HL-60/S4 treated with phorbol 12-myristate 13-acetate at 8.2 ng/mL for 4 days and 3 days (cell line): ENCODE measurements around the gene EOLA2.
"Not testable (repeated sequence)": the region's sequence is repeated elsewhere in the genome, so short reads cannot be mapped to it uniquely, and the experiment has no call there.

ENCODE experiments used
- in situ Hi-C: fragments of 300-500 bp; cut with MboI; formaldehyde crosslinking; loops from 2 replicates; pipeline ENCODE4 v1.15.0; 2022; ENCODE audit warnings: low sequenced_read_pairs

EOLA2 gene

DNA sequence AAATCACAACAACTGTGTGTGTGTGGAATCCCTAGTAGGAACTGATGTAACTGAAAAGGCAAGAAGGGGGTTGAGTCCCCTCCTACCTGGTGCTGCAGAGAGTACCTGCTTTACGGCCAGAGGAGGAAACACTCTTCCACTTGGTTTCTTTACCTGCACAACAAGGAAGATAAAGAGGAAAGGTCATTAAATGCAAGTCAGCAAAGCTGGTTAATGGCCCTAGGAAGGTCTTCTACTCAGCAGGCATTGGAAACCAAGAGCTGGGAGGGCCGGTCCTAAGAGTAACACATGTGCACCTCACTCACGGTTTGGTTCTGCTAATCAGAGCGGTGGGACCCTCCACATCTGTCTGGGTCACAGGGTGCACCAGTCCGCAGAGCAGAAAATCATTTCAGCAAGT lies 963 bp downstream of the EOLA2 start:
- in situ Hi-C loops: not testable (repeated sequence)

DNA sequence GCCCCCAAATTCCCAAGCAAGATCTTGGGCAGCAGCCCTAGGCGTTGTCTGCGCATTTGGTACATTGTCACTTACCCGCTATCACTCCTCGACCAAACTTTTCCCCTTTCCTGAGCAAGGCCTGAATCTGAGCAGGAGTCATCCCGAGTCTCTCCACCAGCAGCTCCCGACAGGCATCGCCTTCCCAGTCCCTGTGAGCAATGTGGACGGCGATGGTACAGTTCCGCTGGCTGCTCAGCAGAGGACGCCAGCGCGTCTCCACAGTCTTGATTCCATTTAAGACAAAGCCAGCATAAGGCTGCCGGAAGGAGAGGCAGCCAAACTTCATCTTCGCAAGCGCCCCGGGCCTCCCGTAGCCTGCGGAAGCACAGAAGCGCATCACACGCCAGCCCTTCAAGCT lies 4.7 kb downstream of the EOLA2 start:
- in situ Hi-C loops: not testable (repeated sequence)

DNA sequence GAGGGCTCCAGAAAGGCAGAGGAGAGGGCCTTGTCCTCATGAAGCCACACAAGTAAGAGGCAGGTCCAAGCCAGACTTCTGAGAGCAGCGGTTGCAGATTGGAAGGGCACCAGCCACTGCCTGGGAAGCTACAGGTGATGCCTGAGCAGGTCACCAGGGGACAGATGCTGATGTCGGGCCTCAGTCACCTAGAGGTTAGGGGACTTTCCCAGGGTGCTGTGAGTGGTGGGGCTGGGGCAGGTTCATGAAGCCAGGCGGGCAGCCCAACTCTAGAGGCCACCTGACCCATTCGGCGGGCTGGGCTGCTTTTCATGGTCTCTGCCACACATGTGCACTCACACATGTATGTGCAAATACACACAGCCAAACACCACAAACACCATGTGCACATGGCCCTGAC lies 5.3 kb downstream of the EOLA2 start:
- in situ Hi-C loops: not testable (repeated sequence)

DNA sequence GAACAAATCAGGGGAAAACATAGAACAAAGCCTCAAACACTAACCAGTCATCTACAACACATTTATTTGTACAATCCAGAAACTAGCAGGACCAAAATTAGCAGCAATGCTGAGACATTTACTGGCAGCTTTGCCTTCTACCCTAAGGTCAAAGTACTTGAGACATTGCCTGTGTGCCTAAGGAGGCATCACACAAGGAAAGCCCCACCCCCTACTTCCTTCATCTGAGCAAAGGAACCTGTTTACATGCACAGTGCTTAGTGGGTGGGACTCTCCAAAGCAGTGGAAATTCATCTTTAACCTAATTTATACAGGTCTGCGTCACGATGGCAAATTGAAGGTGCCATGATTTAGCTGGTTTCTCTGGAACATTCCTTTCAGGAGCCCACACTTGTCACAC lies 6.1 kb downstream of the EOLA2 start:
- in situ Hi-C loops: not testable (repeated sequence)

DNA sequence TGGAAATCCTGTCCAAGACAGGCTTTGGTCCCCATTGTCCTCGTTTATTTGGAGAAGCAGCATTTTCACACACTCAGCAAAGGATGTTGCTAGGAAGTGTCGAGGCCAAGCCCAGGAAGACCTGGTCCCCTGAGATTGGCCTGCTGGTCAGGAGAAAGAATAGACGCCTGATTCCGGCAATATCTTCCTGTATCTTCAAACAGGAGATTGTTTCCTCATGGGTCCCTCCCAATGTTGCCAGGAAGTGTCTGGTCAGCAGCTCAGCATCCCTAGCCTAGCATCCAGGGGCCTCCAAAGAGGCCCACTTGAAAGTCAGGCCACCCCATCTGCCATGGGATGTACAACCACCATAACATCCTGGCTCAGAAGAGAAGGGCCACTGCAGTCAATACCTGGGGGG lies 6.9 kb downstream of the EOLA2 start:
- in situ Hi-C loops: not testable (repeated sequence)

DNA sequence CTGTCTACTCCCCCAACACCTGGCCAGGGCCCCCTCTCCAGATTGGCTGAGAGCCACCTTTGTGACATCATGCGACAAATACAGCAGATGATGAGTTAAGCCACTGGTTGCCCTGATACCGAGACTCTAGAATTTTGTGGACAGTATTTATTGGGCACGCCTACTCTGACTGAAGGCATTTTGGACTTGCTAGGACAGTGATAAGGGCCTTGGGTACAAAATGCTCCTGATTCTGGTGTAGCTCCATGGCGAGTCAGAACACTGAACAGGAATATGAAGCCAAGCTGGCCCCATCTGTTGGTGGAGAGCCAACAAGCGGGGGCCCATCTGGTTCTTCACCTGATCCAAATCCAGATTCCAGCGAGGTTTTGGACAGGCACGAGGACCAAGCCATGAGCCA lies 8.9 kb downstream of the EOLA2 start, which contains the start of gene HSFX4:
HSFX4 (plus strand) TSS at position 174 of the 400 bp plus-strand sequence; CDS start at position 246, 72 bp downstream.
- in situ Hi-C loops: not testable (repeated sequence)

DNA sequence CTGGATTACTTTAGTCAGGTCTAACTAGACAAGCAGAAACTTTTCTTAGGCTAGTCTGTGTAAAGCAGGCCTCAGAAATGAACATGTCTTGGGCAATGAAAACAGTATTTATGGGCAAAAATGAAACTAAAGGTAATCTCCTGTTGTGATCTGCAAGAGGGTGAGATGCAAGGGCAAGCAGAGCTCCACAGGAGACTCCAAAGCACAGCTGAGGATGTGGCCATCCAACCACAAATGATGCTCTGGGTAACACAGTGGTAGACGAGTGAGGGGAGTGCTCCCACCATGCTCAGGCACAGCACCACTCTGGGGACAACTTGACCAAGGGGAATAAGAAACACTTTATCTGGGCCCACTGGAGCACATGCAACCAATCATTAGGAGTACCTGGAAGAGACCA lies 9.7 kb downstream of the EOLA2 start:
- in situ Hi-C loops: not testable (repeated sequence)

DNA sequence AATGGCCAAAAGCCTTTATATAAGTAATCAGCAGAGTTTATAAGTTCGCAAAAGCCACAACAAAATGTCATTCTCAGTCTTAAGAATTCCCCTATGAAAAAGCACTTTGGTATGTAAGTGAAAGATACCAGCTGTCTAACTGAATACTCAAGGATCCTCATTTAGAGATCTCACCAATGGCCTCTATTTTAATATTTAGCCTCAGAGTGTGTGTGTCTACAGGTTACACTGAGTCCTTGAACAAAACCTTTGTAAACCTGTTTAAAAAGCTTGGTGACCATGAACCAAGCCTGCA lies 10.4 kb downstream of the EOLA2 start:
- in situ Hi-C loops: not testable (repeated sequence)

DNA sequence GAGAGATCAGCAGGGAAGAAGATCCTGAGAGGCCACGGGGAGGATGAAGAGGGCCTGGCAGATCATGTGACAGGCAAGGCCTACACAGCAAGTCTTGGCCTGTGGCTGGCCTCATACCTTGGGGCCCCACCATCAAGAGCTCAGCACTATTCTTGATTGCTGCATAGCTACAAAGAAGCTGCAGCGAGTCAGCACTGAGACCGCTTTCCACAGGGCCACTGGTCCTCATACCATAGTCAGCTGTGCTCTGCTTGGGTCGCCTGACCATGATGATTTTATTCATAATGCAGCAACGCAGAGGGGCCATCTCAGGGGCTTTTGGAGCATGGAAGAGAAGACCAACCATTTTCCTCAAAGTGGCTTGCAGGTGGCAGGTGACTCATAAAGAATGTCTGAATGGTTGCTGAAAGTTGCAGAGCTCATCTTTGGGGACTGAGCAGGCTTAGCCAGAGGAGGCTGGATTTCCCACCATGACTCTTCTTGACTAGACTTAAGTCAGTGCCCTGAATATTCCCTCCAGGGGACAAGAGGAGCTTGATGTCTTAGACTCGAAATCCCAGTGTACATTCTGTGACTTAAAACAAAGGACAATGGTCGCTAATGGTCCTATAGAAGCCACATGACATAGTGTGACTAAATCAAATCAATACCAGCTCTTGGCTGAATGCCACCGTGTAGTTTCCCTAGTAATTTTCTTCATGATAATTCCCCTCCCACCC lies 10.9 kb downstream of the EOLA2 start:
- in situ Hi-C loops: not testable (repeated sequence)

DNA sequence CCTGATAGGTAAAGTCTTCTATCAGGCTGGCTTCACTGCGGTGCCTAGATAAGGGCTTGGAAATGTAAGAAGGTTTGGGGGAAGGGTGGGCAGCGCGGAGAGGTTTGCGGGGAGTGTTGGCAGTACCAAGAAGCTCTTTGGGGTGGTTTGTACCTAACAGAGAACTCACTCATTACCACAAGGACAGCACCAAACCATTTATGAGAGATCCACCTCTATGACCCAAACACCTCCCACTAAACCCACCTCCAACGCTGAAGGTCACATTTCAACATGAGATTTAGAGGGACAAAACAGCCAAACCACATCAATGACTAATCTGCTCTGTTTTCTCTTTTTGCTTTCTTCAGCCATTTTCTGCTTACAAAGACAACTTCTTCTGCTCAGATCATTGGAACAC lies 13.9 kb downstream of the EOLA2 start:
- in situ Hi-C loops: not testable (repeated sequence)

DNA sequence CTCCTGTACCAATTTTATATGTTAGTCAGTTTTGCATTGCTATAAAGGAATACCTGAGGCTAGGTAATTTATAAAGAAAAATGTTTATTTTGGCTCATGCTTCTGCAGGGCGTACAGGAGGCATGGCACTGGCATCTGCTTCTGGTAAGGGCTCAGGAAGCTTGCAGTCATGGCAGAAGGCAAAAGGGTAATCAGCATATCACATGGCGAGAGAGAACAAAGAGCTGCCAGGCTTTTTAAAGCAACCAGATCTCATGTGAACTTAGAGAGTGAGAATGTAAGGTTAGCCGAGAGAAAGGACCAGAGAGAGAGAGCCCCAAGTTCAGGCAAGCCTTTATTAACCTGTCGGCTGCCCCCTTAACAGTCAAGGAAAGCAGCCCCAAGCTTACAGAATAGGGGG lies 14.5 kb downstream of the EOLA2 start:
- in situ Hi-C loops: not testable (repeated sequence)

DNA sequence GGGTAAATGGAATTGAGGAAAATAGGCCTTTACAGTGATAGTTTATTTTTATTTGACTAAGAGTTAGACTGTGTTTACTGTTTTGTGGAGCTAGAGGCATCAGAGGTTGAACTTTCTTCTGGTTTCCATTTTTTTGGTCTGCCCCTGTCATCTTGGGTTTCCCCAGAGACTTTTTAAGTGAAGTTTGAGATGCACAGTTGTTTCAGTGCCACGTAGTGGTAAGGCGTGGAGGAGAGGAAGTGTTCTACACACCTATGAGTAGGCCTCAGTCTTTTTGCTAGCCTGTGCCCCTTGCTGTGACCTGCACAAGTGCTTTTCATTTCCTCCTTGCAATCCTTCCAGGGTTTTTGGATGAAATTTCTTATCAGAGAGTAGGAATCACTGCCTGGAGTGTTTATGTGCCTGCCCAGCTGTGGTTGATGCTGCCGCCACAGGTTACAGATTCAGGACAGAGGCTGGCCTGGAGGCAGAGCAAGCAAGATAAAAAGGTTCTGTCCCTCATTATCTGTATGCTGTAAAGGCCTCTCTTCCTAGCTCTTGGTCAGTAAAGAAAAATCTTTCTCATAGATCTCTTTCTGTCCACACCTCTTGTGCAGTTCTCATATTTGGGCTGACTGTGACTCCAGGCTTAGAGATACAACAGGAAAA lies 21.4 kb downstream of the EOLA2 start:
- in situ Hi-C loops: no loop called here

DNA sequence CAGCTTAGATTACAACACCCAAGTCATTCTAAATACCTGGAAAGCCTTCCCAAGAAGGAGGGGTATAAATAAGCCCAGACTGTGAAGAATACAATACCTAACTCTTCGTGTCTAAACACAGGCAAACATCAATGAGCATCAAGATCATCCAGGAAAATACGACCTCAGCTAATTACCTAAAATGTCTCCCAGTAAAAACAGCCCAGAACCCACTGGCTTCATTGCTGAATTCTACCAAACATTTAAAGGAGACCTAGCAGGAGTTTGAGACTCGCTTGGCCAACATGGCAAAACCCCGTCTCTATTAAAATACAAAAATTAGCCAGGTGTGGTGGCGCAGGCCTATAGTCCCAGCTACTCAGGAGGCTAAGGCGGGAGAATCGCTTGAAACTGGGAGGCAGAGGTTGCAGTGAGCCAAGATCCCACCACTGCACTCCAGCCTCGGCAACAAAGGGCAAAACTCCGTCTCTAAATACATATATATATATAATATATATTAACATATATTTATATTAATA lies 28.1 kb downstream of the EOLA2 start:
- in situ Hi-C loops: no loop called here

DNA sequence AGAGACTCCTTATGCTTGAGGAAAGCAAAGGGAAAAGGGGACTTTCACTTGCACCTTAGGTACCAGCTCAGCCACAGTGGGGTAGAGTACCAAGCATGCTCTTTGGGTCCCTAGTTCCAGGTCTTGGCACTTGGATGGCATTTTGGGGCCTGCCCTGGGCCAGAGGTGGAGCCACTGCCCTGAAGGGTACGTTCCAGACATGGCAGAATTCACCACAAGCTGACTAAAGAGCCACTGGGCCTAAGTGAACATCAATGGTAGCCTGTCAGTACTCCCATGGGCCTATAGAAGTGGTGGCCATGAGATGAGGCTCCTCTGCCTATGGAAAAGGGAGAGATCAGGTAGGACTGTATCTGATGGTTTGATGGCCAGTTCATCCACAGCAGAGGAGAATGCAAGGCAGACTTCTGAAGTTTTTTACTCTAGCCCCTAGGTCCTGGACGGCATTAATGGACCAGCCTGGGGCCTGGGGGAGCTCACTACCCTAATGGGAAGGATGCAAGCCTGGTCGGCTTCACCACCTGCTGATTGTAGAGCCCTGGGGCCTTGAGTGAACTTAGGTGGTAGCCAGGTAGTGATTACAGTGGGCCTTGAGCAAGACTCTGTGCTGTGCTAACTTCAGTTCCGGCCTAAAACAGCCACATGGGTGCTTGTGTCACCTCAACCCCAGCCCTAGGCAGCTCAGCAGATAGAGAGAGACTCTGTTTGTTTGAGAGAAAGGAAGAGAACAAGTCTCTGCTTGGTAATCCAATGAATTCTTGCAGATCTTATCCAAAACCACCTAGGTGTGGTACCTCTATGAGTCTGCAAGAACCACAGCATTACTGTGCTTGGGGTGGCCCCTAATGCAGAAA lies 28.7 kb downstream of the EOLA2 start:
- in situ Hi-C loops: no loop called here

DNA sequence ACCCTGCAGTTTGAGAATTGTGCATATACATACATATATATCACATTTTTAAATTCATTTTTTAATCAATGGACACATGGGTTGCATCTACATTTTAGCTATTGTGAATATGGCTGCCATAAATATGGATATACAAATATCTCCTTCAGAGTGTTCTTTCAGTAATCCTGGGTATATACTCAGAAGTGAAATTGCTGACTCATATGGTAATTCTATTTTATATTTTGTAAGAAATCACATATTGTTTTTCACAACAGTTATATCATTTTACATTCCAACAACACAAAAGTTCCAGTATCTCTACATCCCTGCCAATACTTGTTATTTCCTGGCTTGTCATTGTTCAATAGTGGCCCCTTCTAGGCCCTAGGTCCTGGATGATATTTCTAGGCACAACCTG lies 29.6 kb downstream of the EOLA2 start:
- in situ Hi-C loops: no loop called here

DNA sequence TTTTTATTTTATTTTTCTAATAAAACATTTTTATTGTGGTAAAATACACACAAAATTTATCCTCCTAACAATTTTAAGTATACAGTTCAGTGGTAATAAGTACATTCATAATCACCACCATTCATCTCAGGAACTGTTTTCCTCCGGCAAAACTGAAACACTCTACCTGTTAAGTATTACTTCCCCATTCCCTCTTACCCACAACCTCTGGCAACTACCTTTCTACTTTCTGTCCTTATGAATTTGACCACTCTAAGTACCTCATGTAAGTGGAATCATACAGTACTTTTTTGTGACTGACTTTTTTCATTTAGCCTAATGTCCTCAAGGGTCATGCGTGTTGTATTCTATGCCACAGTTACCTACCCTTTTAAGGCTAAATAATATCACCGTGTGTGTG lies 30.0 kb downstream of the EOLA2 start:
- in situ Hi-C loops: no loop called here

DNA sequence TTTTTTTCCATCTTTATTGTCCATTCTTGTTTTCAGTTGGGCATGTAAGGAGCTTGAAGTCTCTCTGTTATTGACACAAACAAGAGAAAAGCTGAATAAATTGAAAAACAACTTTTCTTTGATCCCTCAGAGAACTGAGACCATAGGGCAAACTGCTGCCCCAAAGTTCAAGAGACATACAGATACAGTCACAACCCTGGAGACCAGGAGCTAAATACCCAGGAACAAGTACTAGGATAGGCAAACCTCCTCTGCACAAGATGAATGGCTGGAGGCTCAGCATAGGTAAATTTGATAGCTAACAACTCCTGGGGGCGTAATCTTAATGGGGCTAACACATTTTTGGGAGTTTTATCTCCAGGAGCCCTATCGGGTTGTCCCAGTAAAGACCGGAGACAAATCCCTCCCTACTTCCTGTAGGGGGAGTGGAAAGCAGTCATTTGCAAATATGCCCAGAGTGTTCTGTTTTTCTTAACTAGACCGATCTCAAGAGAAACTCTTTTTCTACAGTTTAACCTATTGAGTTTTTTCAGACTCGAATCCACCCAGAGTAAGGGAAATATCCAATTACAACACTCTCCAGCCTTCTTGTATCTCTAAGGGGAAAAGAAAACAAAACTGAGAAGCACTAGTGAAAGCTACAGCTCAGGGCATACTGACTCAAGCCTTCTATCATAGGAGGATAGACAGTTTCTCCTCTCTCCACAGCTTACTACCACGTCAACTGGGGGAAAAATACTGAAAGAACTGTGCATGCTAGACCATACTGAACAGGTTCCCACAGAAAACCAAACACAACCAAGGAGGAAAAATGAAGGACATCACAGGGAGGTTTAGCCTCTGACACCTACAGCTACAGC lies 34.2 kb downstream of the EOLA2 start:
- in situ Hi-C loops: no loop called here

DNA sequence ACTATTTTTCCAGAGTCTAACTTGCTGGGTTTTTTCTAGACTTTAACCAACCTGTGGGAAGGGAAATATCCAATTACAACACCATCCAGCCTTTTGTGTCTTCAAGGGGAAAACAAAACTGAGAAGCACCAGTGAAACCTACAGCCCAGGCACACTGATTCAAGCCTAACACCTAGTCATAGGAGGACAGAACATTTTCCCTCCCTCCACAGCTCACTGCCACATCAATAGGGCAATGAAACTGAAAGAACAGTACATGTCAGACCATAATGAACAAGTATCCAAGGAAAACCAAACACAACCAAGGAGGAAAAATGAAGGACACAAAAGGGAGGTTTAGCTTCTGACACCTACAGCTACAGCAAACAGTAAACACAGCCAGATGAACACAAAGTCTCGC lies 39.7 kb downstream of the EOLA2 start:
- in situ Hi-C loops: no loop called here

DNA sequence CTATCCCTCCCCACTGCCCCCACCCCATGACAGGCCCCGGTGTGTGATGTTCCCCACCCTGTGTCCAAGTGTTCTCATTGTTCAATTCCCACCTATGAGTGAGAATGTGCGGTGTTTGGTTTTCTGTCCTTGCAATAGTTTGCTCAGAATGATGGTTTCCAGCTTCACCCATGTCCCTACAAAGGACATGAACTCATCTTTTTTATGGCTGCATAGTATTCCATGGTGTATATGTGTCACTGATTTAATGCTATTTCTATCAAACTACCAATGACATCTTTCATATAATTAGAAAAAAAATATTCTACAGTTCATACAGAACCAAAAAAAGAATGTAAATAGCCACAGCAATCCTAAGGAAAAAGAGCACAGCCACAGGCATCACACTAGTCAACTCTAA lies 47.5 kb downstream of the EOLA2 start:
- in situ Hi-C loops: not testable (repeated sequence)
